Breast epithelium (tissue), 4 donors: ENCODE data around the gene AMMECR1L. TPM values are rescaled to one million over a fixed set of nuclear protein-coding genes. Genes with fewer than 3 reads are reported as not detected.
A peak's percentile ranks its signal among the peaks of the same experiment; 100 is the strongest.

ENCODE experiments used
- DNase-seq, 2 donors: peaks; one replicate each; pipeline ENCODE4 v3.0.0-alpha.2; 2019; ENCODE audit warnings: low spot score in 2 of 2
- H3K27ac ChIP-seq, 2 donors: fragments of 200-600 bp; sonication (generic) in 1 of 2; one replicate each; pipeline ENCODE4 v1.5.1; 2016 to 2019; ENCODE audit warnings: mild to moderate bottlenecking in 1 of 2
- H3K27me3 ChIP-seq, 2 donors: fragments of 200-600 bp; sonication (generic) in 1 of 2; one replicate each; pipeline versions ENCODE4 v1.5.1 to v1.6.0; 2017 to 2019; ENCODE audit warnings: control low read depth in 1 of 2, mild to moderate bottlenecking in 1 of 2
- H3K36me3 ChIP-seq: fragments of 200-600 bp; one replicate; pipeline ENCODE4 v1.5.1; 2019
- H3K4me1 ChIP-seq, 2 donors: fragments of 200-600 bp; sonication (generic); one replicate each; pipeline ENCODE4 v1.5.1; 2016 to 2019; ENCODE audit warnings: control low read depth in 1 of 2
- H3K4me3 ChIP-seq, 3 donors: fragments of 200-600 bp; sonication (generic); 1 replicate in 2 of 3; 2 replicates in 1 of 3; pipeline ENCODE4 v1.5.1; 2016 to 2019; ENCODE audit warnings: mild to moderate bottlenecking in 3 of 3, moderate library complexity in 2 of 3
- H3K9me3 ChIP-seq, 2 donors: fragments of 200-600 bp; sonication (generic) in 1 of 2; one replicate each; pipeline ENCODE4 v1.5.1; 2016 to 2019; ENCODE audit warnings: control low read depth in 1 of 2
- POLR2A ChIP-seq: fragments of 450-650 bp; IDR thresholded peaks from one replicate; pipeline ENCODE4 v1.6.1; 2016; ENCODE audit warnings: antibody characterized with exemption, mild to moderate bottlenecking, moderate library complexity
- POLR2AphosphoS5 ChIP-seq, 3 donors: sonication (generic); formaldehyde crosslinking; IDR thresholded peaks; one replicate each; pipeline ENCODE4 v1.6.1; 2017; ENCODE audit warnings: antibody characterized with exemption in 3 of 3
- intact Hi-C: fragments of 100-400 bp; cut with DNase I; formaldehyde crosslinking; loops from one replicate; pipeline ENCODE4 v1.15.1; 2023; ENCODE audit warnings: low total_unique reads
- total RNA-seq, 3 donors: library from RNA; depleted of rRNA; stranded (reverse); fragments of >200 nt; gene quantifications; one replicate each; pipeline ENCODE4 v1.1.0, GENCODE V29; 2016
- TF ChIP-seq, protein P1 (sequence below), 3 donors: fragments of 450-650 bp; IDR thresholded peaks; one replicate each; pipeline ENCODE4 v1.5.1; 2016 to 2017; ENCODE audit warnings: antibody characterized with exemption in 3 of 3, mild to moderate bottlenecking in 3 of 3, moderate library complexity in 3 of 3

The AMMECR1L gene
- total RNA-seq, 3 donors from 2014 or later = 14.4 to 16.4 (median 15.0) TPM

DNA sequence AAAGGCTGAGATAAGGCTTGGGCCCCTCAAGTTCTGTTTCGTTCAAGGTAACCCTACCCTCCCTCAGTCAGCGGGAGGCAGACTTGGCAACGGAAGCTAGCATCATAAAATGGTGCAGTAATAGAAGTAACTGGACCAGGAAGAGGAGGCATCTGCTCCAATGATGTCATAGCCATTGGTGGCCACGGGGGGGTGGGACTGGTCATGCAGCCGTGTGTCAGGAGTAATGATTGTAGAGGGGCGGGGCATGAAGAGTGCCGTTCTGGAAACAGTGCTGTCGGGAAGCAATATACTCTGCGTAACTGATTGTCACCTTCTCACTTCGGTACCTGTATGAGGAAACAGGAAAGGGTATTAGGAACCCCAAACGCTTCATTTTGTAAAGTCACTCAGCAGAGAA lies 20.9 kb downstream of the AMMECR1L start:
- no peak for DNase-seq
- H3K4me3 ChIP-seq = no peak overlapping the region
- H3K9me3 ChIP-seq = no peaks in the 10 kb centered on the region
- TF ChIP-seq POLR2A (no peak), POLR2AphosphoS5 (IDR thresholded peaks at IDR 0.05) (no peak)
- TF ChIP-seq, protein P1, sequence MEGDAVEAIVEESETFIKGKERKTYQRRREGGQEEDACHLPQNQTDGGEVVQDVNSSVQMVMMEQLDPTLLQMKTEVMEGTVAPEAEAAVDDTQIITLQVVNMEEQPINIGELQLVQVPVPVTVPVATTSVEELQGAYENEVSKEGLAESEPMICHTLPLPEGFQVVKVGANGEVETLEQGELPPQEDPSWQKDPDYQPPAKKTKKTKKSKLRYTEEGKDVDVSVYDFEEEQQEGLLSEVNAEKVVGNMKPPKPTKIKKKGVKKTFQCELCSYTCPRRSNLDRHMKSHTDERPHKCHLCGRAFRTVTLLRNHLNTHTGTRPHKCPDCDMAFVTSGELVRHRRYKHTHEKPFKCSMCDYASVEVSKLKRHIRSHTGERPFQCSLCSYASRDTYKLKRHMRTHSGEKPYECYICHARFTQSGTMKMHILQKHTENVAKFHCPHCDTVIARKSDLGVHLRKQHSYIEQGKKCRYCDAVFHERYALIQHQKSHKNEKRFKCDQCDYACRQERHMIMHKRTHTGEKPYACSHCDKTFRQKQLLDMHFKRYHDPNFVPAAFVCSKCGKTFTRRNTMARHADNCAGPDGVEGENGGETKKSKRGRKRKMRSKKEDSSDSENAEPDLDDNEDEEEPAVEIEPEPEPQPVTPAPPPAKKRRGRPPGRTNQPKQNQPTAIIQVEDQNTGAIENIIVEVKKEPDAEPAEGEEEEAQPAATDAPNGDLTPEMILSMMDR (IDR thresholded peaks at IDR 0.05) = no peak
- H3K36me3 ChIP-seq = no peaks in the 10 kb centered on the region
- H3K27me3 ChIP-seq = no peaks in the 10 kb centered on the region
- H3K4me1 ChIP-seq = no peaks in the 10 kb centered on the region
- intact Hi-C loops = no loop called here
- no peak overlapping the region for H3K27ac ChIP-seq

DNA sequence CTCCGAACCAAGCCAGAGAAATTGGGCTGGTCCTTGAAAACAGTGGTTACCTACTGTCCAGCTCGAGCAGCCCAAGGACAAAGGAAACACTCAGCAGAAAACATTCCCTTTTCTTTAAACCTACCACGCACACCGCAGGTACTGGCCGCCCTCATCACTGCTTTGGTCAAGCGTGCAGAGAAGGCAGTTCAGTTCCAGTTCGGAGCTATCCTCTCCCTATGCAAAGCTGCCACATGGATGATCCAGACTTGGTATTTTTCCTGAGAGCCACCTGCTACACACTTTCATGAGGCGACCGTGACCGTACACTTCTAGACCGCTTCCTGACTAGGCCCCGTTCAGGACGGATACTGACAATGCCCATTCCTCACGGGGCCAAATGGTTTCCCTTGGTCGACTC lies 23.5 kb downstream of the AMMECR1L start:
- intact Hi-C loops = no loop called here
- no peaks in the 10 kb centered on the region for H3K36me3 ChIP-seq
- DNase-seq = no peak
- H3K4me1 ChIP-seq = peaks cover 0 to under 1% of the 10 kb centered on the region in 2 donors
- TF ChIP-seq, protein P1 (IDR thresholded peaks at IDR 0.05) = no peak
- TF ChIP-seq POLR2A (no peak), POLR2AphosphoS5 (IDR thresholded peaks at IDR 0.05) (no peak)
- H3K27ac ChIP-seq = no peak overlapping the region
- no peak overlapping the region for H3K4me3 ChIP-seq
- H3K27me3 ChIP-seq = no peaks in the 10 kb centered on the region
- no peaks in the 10 kb centered on the region for H3K9me3 ChIP-seq

DNA sequence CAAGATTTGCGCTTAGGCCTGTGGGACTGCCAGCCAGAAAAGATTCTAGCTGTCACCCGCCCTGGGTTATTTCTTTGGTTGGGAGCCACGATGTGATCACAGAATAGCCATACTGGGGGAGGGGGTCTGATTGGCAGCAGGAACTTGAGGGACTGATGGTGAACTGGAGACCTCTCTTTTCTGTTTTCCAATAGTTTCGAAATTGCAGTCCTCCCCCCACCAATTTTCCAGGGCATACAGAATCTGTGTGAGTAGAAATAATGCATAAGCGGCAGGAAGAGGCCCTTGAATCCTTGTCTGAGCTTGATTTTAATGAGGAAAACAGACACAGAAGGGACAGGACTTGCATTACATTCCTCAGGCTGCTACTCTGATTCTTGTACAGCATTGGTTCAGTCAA lies 25.6 kb downstream of the AMMECR1L start:
- no peaks in the 10 kb centered on the region for H3K36me3 ChIP-seq
- peak overlapping the region; percentile 10 to 16 for H3K27ac ChIP-seq
- DNase-seq = no peak
- H3K4me3 ChIP-seq = no peak overlapping the region
- no peaks in the 10 kb centered on the region for H3K9me3 ChIP-seq
- TF ChIP-seq, protein P1 (IDR thresholded peaks at IDR 0.05) = no peak
- TF ChIP-seq POLR2A = no peak
- TF ChIP-seq POLR2AphosphoS5 (IDR thresholded peaks at IDR 0.05) = no peak
- H3K27me3 ChIP-seq = no peaks in the 10 kb centered on the region
- peaks cover 0 to 7% of the 10 kb centered on the region in 2 donors for H3K4me1 ChIP-seq
- intact Hi-C loops = no loop called here

DNA sequence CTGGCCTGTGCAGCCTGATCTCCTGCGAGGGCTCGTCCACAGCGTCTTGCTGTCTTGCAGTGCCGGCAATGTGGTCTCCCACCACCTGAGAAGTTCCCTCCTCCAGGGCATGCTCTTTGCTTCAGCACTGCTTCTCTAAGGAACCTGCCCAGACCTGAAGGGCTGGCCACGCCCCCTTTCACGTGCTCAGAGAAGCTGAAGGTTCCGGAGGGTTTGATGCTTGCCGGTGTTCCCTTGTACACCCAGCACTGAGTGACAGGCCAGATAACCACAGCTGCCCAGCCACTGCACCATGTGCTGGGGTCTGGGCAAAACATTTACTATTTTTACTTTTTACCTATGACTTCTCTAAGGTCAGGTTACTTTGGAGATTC lies 26.1 kb downstream of the AMMECR1L start:
- Histone ChIP-seq H3K4me1 (peaks cover 0 to 7% of the 10 kb centered on the region in 2 donors), H3K27me3 (no peaks in the 10 kb centered on the region), H3K4me3 (no peak overlapping the region), H3K27ac (peak overlapping the region; percentile 10 to 16), H3K9me3 (no peaks in the 10 kb centered on the region), H3K36me3 (no peaks in the 10 kb centered on the region)
- TF ChIP-seq POLR2AphosphoS5 (IDR thresholded peaks at IDR 0.05) (no peak), POLR2A (no peak)
- TF ChIP-seq, protein P1 (IDR thresholded peaks at IDR 0.05) = no peak
- DNase-seq = peak; percentile 67 to 68
- intact Hi-C loops = no loop called here

DNA sequence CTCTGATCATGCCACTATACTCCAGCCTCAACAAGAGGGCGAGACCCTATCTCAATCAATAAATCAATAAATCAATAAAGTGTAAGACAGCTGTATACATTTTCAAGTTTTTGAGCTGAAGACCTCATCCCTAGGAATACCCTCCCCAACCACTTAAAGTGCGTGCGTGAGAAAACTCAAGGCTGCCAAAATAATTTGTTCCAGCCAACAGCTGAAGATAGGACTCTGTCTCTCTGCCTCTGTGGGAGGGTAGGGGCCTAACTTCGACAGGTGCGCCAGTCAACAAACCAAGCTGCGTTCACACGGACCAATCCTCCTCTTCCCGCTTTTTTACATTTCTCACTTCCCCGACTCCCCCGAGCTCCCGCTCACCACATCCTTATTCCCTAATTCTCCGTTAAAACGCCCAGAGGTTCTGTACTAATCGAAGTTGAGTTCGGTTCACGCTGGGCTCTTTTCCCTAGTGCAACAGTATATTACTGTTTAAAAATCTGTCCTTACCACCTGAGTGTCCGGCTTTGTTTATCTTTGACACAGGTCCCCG lies 28.4 kb downstream of the AMMECR1L start:
- DNase-seq = no peak
- TF ChIP-seq POLR2AphosphoS5 (IDR thresholded peaks at IDR 0.05) (no peak), POLR2A (no peak)
- TF ChIP-seq, protein P1 (IDR thresholded peaks at IDR 0.05) = no peak
- Histone ChIP-seq H3K4me1 (peaks cover 0 to 7% of the 10 kb centered on the region in 2 donors), H3K27me3 (no peaks in the 10 kb centered on the region), H3K4me3 (peak overlapping the region; percentile 84 to 92 (median 87)), H3K27ac (peak overlapping the region; percentile 86 to 89), H3K9me3 (no peaks in the 10 kb centered on the region), H3K36me3 (no peaks in the 10 kb centered on the region)
- intact Hi-C loops = no loop called here
